Epithelial cell of esophagus (primary cell): Measurements from ENCODE around the gene CUL3.

Experiments
- DNase-seq: peaks from one replicate; pipeline ENCODE4 v3.0.0; 2010; ENCODE audit warnings: low read depth
- H3K4me3 ChIP-seq: 2 replicates; pipeline ENCODE4 v1.5.1; 2011; ENCODE audit warnings: mild to moderate bottlenecking, low read length, control low read depth
- TF ChIP-seq, protein P1 (sequence below): IDR thresholded peaks from 2 replicates; pipeline ENCODE4 v1.5.1; 2011; ENCODE audit warnings: low read depth, mild to moderate bottlenecking, low read length, control low read depth, inconsistent platforms; ENCODE audit not compliant: insufficient read depth; ENCODE audit errors: missing control alignments

CUL3 gene

DNA sequence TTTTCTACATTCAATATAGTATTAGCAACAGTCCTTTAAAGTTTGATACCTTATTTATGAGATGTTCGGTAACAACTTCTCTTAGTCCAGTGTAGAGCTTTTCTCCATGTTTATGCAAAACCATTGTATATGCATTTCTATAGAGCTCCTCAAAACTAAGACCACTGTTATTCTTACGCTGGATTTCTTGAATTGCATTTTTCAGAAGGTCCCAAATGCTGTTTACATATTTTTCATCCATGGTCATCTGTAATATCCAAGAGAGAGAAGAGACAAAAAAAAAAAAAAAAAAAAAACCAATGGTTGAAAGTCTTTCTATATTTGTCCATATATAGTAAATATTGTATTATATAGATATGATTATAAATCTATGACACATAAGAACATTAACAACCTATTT lies 27.6 kb downstream of the CUL3 start:
- TF ChIP-seq, protein P1, sequence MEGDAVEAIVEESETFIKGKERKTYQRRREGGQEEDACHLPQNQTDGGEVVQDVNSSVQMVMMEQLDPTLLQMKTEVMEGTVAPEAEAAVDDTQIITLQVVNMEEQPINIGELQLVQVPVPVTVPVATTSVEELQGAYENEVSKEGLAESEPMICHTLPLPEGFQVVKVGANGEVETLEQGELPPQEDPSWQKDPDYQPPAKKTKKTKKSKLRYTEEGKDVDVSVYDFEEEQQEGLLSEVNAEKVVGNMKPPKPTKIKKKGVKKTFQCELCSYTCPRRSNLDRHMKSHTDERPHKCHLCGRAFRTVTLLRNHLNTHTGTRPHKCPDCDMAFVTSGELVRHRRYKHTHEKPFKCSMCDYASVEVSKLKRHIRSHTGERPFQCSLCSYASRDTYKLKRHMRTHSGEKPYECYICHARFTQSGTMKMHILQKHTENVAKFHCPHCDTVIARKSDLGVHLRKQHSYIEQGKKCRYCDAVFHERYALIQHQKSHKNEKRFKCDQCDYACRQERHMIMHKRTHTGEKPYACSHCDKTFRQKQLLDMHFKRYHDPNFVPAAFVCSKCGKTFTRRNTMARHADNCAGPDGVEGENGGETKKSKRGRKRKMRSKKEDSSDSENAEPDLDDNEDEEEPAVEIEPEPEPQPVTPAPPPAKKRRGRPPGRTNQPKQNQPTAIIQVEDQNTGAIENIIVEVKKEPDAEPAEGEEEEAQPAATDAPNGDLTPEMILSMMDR: no peak
- no peak overlapping the region for H3K4me3 ChIP-seq
- no peak for DNase-seq

DNA sequence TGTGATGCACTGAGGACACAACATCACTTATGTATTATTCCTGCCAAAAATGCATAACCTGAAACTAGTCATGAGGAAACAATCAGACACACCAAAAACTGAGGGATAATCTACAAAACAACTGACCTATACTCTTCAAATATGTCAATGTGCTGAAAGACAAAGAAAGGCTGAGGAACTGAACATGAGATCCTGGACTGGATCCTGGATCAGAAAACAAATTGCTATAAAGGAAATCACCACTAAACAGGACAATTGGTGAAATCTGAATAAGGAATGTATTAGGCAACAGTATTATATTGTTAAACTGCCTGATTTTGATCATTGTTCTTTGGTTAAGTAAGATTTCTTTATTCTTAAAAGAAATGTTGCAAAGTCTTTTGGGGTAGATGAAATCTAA lies 28.8 kb downstream of the CUL3 start:
- TF ChIP-seq, protein P1: no peak
- H3K4me3 ChIP-seq: no peak overlapping the region
- DNase-seq: no peak

DNA sequence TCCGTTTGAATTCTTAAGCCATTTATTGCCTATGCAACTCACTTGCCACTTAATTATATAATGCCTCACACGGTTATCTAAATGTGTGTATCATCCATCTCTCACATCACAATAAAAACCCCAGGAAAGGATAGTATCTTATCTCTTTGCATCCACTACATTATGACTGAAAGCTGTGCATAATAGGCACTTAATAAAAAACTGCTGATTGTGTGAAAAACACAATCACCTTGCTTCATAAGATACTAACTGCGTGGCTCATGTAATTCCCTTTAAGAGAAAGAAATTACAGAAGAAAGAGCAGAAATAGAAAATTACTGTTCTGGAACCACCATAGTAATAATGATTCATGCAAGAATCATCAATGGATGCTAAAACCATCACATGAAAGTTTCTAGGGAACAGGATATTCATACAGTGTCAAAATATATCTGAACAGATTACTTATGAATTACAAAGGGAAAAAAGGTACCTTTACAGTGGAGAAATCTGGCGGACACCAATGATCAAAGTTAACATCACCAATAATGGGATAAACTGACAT lies 29.3 kb downstream of the CUL3 start:
- DNase-seq: no peak
- no peak overlapping the region for H3K4me3 ChIP-seq
- TF ChIP-seq, protein P1: no peak

DNA sequence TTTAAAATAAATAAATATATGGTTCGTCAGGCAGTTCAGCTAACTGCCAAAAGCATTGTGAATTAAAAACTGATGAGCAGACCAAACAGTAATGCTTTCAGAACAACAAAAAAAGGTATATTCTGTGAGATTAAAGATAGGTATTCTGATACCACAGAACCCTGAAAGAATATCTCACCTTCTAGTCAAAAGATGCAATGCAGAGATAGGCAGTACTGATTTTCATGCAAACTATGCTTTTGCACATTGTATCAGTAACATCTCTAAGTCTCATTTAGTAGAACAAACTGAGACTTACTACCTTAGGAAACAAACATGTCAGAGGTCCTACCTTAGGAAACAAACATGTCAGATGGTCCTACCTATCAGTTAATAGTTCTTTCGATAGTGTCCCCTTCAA lies 32.4 kb downstream of the CUL3 start:
- no peak for DNase-seq
- TF ChIP-seq, protein P1: no peak
- no peak overlapping the region for H3K4me3 ChIP-seq

DNA sequence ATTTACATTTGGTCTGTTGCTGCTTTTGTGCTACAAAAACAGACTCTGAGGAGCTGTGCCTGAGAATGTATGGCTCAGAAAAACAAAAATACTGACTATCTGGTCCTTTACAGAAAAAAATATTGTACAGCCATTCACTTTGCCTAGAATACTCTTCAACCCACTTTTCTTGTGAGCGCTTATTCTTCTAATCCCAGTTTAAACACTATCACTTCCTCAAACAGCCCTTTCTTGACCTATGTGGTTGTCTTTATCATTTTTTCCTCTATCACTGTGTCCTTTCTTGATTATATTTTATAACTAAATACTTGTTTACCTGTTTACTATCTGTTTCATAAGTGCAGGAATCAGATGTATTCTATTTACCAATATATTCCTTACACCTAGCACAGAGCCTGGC lies 33.5 kb downstream of the CUL3 start:
- H3K4me3 ChIP-seq: no peak overlapping the region
- TF ChIP-seq, protein P1: no peak
- no peak for DNase-seq

DNA sequence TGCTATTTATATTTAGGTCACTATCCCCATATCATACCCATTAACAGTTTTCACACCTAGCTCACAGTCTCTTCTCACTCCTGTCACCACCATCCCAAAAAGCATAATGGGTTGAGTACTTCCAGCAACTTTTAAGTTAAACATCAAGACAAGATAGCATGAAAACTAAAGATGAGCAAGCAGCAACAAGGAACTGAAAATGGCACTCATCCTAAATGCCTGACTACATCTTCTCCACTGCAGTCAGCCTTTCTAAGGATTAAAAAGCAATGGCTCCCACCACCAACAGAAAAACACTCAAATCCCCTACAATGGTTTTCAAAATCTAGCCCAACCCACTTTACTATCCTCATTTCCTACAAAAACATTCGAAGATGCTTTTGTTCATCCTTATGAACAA lies 38.2 kb downstream of the CUL3 start:
- H3K4me3 ChIP-seq: no peak overlapping the region
- DNase-seq: no peak
- TF ChIP-seq, protein P1: no peak

DNA sequence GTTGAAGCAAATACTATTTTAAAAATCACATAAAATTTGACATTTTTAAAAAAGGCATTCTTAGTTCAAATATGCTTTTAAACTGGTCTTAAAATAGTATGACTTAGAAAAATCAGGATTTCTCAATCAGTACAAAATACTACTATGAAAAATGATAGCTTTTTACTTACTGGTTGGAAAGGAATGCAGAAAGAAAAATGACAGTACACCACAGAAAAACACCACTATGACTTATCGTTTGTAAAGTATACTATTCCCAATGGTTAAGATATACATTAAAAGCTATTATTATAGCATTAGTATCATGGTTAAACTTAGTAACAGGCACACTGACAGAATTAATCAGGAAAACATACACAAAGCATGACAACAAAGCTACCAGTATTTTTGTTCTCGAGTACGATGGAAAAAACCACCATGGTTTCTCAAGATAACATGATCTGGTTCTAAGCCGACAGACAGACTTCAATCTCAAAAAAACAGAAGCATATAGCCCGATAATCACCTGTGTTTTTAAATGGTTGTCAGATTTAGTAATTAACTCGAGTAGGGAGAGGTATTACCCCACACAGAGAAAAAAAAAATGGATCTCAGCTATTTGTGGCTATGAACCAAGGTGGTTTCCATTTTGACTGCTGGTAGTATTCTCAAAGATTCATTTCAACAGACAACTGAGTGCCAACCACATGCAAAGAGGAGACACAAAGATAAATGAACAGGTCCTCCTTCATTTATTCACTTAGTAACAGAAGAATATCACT lies 39.1 kb downstream of the CUL3 start:
- no peak overlapping the region for H3K4me3 ChIP-seq
- TF ChIP-seq, protein P1: no peak
- DNase-seq: no peak
